GM18909 (cell line): ENCODE results near the gene SPG21.

Experiments
- ATAC-seq: cut with Tn5 transposase; IDR thresholded peaks from one replicate; pipeline ENCODE4 v1.9.1; 2021; ENCODE audit warnings: mild to moderate bottlenecking; ENCODE audit not compliant: unreplicated experiment, poor library complexity

Gene SPG21

DNA sequence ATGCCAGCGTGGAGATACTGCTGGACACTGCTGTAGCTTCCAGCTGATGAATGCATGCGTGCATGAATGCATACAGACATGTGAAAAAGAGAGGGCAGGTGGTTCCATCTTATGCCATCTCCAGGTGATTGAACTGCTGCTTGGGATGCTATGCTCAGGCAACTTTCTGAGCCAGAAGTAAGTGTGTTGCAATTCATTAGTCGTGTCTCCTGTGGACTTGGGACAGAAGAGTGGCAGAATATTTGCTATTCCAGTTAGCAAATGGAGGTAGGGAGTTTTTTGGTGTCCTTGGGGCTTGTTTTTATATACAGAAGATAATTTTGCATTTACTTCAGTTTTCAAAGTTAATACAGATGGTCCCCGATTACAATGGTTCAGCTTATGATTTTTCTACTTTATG is 44.8 kb downstream of the SPG21 start:
- ATAC-seq: no peak

DNA sequence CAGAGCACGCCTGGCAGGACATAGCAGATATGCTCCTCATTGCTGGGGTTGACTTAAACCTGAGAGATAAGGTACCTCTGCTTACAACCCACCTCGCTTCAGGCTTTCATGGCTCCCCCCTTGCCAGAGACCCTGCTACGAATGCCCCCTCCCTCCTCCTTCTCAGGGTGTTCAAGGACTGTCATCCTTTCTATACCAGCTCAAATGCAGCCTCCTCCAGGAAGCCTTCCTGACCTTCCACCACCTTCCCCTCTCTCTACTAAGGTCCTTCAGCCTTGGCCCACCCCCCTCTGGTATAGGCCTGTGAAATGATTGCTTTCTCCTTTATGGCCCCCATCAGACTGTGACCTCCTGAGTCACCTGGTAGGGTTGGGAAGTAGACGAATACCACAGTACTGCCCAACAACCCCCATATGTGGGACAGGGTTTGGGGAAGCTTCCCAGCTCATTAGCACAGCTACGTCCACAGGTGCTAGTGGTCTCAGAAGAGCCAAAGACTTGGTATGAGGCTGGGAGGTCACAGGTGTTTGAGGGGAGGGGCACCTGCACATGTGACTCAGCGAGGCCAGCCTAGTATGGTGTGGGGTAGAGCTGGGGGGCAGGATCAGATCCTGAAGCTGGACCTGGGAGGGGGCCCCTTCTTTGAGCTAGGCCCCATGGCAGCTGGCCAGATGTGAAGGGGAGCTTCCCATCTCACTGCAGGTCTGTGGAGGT is 46.0 kb downstream of the SPG21 start:
- ATAC-seq: no peak

DNA sequence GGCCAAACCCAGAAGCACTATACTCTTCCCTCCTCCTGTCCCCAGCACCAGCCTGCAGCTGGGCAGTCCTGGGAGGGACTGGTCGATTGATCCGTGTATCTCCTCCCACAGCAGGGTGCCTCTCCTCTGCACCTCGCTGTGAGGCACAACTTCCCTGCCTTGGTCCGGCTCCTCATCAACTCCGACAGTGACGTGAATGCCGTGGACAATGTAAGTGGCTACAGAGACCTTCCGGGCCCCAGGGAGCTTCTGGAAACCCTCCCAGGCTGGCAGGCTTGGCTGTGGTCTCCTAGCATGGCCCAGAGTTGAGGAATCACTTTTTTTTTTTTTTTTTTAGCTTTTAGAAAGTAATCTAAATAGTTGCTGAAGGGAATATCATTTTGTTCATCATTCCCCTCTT is 47.4 kb downstream of the SPG21 start:
- ATAC-seq: no peak

DNA sequence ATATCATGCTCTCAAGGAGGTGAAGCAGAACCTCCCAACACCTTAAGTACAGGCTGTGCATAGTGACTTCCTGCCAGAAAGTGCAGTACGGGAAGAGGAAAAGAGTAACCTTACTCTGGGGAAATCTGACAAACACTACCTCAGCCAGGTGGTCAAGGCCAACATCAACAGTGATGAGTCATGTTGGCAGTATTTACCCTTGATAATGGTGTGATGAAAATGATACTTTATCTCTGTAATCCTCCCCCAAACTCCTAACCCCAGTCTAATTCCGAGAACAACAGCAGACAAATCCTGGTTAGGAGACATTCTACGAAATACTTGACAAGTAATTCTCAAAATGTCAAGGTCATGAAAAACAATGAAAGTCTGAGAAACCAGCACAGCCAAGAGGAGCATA is 51.5 kb downstream of the SPG21 start:
- ATAC-seq: no peak

DNA sequence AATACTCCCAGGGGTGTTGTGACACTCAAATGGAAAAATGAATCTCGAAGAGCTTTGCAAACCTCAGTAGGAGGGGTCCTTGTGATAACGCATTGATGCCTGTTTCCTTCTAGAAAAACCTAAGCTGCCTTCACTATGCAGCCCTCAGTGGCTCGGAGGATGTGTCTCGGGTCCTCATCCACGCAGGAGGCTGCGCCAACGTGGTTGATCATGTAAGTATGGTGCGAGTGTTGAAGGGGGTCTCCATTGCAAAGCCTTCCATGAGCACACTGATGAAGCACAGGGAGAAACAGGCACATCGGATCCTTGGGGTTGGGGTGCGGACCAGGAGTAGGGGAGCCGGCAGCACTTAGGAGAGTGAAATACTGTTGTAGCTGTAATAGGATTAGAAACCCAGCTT is 55.7 kb downstream of the SPG21 start:
- no peak for ATAC-seq

DNA sequence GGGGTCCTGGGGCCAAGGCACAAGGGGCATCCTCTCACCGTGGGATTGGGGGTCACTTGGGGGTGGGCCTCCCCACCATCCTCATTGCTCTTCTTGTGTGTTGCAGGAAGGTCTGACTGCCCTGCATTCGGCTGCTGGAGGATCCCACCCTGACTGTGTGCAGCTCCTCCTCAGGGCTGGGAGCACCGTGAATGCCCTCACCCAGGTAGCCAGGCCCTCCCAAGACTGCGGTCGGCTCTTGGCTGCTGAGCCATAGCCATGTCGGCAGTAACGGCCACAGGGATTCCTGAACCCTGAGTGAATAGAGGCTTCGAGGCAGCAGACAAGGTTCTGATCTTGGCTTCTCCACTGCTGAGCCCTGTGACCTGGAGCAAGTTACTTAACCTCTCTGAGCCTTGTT is 58.3 kb downstream of the SPG21 start:
- no peak for ATAC-seq

DNA sequence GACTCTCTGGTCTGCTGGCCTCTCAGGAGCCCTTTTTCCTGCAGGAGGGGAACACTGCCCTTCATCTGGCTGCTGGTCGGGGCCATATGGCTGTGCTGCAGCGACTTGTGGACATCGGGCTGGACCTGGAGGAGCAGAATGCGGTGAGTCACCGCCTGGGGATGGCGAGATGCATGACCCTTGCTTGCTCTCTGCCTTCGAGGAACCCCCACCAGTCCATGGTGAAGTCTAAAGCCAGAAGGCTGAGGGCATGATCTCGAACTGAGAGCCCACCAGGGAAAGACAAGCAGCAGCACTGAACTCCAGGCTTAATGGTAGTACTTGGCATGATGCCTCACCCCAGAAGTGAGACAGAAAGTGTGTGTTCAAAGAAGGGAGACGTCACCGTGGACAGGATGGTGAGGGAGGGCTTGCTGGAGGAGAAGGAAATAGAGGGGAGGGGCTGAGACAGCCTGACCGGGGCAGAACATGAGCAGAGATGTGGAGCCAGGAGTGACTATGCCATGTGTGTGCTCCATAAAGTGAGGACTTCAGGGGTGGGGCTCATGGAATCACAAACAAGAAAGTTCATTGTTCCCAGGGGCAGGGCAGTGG is 58.8 kb downstream of the SPG21 start:
- ATAC-seq: no peak

DNA sequence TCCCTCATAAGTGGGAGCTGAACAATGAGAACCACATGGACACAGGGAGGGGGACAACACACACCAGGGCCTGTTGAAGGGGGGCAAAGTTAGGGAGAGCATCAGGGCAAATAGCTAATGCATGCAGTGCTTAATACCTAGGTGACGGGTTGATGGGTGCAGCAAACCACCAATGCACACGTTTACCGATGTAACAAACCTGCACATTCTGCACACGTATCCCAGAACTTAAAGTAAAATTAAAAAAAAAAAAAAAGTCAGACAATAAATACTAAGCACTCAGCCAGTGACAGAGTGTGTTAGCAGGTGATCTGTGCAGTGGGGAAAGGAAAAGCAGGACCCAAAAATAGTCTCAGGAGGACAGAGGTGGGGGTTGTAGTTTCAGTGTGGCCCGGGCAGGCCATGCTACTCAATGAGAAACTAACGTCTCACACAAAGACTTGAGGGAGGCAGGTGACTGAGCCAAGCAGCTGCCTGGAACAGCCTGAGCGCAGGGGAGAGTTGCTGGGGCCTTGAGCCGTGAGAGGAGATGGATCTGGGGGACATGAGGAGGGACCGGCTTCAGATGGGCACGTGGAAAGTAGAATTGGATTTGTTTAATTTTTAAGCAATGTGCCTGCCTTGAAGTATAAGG is 59.6 kb downstream of the SPG21 start:
- peak; percentile 67 for ATAC-seq

DNA sequence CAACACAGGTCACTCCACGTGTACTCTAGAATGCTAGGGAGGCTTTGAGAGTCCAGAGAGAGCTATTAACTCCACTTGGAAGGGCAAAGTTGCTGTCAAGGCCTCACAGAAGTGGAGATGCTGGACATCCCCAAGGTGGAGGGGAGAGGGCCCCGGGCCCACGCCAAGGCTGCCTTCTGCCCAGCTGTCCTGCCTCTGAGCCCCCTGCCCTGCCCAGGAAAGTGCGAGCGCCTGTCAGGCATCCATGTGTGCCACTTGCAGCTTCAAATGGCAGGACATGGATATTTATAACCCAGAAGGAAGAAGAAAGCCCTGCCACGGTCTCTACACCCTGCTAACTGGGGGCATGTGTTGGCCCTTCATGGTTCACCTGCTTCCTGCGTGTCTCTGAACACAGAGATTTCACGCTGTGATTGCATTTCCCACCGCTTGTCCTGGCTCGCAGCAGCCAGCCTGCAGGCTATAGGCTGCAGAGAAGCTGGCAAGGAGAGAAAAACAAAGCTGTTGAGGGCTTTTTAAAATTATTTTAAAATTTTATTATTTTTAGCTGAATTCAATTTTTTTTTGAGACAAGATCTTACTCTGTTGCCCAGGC is 61.0 kb downstream of the SPG21 start:
- no peak for ATAC-seq

DNA sequence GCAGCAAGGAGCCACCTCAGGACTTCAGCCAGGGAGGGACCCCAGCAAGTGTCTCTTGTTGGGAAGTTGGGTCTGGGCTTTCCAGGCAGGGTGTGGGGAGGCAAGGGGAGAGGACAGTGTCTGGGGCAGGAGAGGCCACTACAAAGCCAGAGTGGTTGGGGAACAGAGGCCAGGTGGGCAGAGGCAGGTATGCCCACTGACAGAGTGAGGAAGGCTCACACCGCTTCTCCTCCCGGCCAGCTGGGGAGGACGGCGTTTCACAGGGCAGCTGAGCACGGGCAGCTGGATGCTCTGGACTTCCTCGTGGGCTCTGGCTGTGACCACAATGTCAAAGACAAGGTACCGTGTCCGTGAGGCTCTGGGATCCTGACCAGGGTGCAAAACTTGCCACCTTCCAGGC is 63.1 kb downstream of the SPG21 start:
- no peak for ATAC-seq

DNA sequence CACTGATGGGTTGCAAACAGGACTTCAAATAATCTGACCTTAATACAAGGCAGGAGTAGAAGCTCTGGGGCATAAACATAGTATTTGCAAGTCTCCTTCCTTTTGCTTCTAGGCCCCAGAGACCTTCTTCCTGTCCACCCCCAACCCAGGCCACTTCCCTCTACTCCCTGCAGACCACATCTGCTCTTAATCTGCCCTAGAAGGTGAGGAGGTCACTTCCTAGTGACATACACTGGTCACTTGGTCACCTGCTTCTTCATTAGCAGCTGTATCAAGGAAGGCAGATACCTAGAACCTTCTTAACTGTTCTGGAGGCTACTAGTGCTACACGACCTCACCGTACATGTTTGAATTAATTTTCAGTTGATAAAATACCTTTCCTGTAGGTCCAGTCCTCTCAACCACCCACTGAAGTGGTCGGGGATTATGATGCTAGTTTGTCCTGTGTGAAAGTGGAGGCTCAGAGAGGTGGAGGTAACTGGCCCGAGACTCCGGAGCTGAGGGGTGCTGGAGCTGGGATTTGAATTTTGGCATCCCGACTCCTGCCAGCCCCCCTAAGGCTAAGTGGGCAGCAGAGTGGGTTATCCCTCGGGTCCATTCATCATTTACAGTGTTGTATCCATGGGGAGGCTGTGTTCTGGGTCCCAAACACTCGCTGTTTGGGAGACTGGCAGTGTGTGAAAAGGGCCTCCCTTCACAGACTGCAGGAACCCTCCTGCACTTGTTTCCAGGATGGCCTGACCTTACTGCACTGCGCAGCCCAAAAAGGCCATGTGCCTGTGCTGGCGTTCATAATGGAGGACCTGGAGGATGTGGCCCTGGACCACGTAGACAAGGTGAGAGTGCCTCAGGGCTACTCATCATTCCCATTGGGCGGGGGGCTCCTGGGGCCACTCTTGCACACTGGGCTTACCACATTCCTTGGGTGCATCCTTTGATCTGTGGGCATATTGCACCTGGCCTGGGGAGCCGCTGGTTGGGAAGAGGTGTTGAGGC is 64.1 kb downstream of the SPG21 start:
- ATAC-seq: no peak

DNA sequence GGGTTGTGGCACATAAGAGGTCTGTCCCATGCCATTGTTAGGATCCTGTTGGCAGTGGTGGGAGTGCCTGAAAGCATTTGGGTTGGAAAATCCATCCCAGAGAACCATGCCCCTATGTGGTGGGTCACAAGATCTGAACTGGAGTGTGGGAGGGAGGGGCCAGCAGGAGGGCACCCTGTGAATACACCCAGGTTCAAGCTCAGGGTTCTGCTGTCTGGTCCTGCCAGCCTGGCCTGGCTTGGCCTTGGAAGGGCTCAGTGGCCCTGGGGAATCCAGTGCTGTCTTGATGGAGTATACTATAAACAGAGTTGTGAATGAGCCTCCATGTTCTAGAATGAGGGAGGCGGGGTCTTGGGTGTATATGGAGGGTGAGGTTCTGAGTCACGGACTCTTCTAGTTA is 66.2 kb downstream of the SPG21 start:
- no peak for ATAC-seq

DNA sequence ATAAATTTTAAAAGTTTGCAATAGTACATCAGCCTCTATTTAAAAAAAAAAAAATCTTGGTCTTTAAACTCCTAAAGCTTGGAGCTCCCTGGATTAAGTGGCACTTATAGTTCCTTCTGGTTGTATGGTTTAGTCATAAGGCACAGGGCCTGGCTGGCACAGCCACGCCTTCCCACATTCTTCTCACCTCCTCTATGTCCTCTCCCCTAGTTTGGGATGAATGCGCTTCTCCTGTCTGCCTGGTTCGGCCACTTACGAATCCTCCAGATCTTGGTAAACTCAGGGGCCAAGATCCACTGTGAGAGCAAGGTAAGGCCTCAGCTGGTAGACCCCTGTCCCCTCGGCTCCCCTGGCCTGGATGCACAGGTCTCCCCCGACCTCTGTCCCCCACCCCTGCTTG is 68.0 kb downstream of the SPG21 start:
- ATAC-seq: no peak

DNA sequence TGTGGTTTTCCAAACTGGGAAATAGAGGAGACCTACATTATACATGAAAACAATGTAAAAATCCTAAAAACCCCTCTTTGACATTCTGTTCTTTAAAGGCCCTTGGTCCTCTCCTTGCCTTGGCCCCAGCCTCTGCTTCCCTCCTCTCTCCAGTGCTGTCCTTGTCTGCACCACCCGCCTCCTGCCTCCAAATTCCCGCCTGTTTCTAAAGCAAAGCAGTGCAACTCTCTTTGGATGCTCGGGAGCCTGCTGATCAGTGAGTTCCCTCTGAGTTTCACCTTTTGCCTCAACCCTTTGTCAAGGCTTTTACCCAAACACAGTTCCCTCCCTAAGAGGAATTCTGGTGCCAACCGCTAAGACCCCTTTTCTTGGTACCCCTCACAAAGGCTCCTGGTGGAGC is 70.0 kb downstream of the SPG21 start:
- no peak for ATAC-seq

DNA sequence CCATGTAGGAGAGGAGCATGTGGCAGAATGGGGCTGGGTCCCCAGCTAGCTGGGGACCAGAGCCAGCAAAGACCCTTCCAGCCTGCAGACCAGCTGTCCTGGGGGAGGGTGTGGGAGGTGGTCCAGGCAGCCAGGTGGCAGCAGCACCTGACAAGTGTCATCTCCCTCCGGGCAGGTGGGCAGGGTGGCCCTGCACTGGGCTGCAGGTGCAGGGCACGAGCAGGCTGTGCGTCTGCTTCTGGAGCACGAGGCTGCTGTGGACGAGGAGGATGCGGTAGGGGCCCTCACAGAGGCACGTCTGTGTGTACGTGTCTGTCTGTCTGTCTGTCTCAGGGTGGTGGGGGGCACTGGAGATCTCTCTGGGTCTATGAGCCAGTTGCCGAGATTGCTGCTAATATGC is 72.5 kb downstream of the SPG21 start:
- ATAC-seq: no peak

DNA sequence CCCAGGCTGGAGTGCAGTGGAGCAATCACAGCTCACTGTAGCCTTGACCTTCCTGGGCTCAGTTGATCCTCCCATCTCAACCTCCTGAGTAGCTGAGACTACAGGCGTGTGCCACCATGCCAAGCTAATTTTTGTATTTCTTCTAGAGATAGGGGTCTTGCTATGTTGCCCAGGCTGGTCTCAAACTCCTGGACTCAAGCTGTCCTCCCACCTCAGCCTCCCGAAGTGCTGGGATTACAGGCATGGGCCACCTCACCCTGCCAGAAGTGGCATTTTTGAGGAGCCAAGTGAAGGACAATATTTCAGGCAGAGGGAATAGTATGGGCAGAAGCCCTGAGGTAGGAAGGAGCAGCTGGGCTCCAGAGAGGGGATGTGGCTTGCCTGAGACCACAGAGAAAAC is 73.3 kb downstream of the SPG21 start:
- no peak for ATAC-seq

DNA sequence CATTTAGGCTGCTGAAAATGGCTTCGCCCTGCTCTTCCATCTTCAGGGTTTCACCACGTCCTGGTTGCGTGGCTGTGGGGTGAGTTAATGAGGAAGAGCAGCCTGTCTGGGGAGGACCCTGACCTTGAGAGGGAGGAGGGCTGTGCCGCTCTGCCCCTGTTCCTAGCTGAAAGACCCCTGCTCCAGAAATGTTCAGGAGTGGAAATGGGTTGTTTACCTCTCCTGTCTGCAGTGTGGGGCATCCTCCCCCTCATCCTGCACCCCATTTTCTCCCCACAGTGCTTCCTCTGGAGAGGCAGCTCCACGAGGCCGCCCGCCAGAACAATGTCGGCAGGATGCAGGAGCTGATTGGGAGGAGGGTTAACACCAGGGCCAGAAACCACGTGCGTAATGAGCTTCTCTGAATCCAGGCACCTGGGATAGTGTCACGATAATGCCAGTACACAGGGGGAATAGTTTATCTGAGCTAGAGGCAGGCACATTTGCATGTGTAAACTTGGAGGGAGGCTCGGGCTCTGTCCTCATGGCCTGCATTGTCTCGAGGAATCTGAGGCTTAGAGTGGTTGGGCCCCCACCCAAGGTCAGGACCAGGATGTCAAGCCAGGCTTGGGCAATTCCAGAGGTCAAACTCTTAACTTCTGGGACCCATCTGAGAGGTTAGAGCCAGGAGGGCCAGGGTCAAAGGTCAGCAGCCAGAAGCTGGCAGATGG is 74.0 kb downstream of the SPG21 start:
- no peak for ATAC-seq
